ENCODE measurements around the gene LCOR. TPM values are rescaled to one million over a fixed set of nuclear protein-coding genes. Genes with fewer than 3 reads are reported as not detected.

The LCOR gene
- total RNA-seq, 1 experiment from 2014 or later = 23.9 TPM

GRCh38 chr10:96831867-96832720, at the start of gene LCOR (continued):
- TF ChIP-seq KAT7 (CRISPR knock-in tag; IDR thresholded peaks at IDR 0.05; ENCODE audit: borderline replicate concordance) (peak; percentile 21; the same call in 1 of the 2 replicates), MAX (CRISPR knock-in tag; IDR thresholded peaks at IDR 0.05) (peak; percentile 30; the same call in 1 of the 2 replicates), CREB1 (CRISPR knock-in tag; IDR thresholded peaks at IDR 0.05) (no peak), JUN (CRISPR knock-in tag; IDR thresholded peaks at IDR 0.05) (0 out of 2 replicates have a peak, but pooled peaks have one; percentile 20), NR3C1 (CRISPR knock-in tag; conservative IDR thresholded peaks at IDR 0.05; ENCODE audit: low read depth) (no peak), PRDM15 (CRISPR knock-in tag; IDR thresholded peaks at IDR 0.05) (no peak), GABPB1 (CRISPR knock-in tag; IDR thresholded peaks at IDR 0.05) (no peak), FOXP4 (CRISPR knock-in tag; IDR thresholded peaks at IDR 0.05) (no peak), ZNF317 (CRISPR knock-in tag; IDR thresholded peaks at IDR 0.05; ENCODE audit: borderline replicate concordance, low read depth) (no peak), ZNF416 (CRISPR knock-in tag; IDR thresholded peaks at IDR 0.05) (no peak), NFATC4 (CRISPR knock-in tag; IDR thresholded peaks at IDR 0.05) (peak; percentile 28; the same call in 1 of the 2 replicates), ATF3 (CRISPR knock-in tag; conservative IDR thresholded peaks at IDR 0.05) (no peak), FOXK1 (CRISPR knock-in tag; IDR thresholded peaks at IDR 0.05) (no peak), SMAD4 (CRISPR knock-in tag; IDR thresholded peaks at IDR 0.05) (no peak), ZNF263 (CRISPR knock-in tag; IDR thresholded peaks at IDR 0.05; ENCODE audit: low read depth) (no peak), MXD4 (CRISPR knock-in tag; IDR thresholded peaks at IDR 0.05; ENCODE audit: borderline replicate concordance) (no peak), MYBL2 (CRISPR knock-in tag; IDR thresholded peaks at IDR 0.05) (peak; percentile 65; the same call in 1 of the 2 replicates), ATF1 (CRISPR knock-in tag; IDR thresholded peaks at IDR 0.05) (no peak), ZNF219 (CRISPR knock-in tag; IDR thresholded peaks at IDR 0.05; ENCODE audit: borderline replicate concordance) (no peak), ZNF671 (CRISPR knock-in tag; IDR thresholded peaks at IDR 0.05) (no peak), TEAD1 (CRISPR knock-in tag; IDR thresholded peaks at IDR 0.05) (no peak), CREM (CRISPR knock-in tag; IDR thresholded peaks at IDR 0.05) (no peak), ZBTB21 (CRISPR knock-in tag; IDR thresholded peaks at IDR 0.05; ENCODE audit: borderline replicate concordance) (no peak), NFE2L1 (CRISPR knock-in tag; IDR thresholded peaks at IDR 0.05) (no peak), E2F4 (CRISPR knock-in tag; IDR thresholded peaks at IDR 0.05; ENCODE audit: borderline replicate concordance, low read depth) (no peak), ZNF425 (CRISPR knock-in tag; conservative IDR thresholded peaks at IDR 0.05) (no peak), USF1 (CRISPR knock-in tag; IDR thresholded peaks at IDR 0.05) (no peak)
